ENCODE results near the gene STUB1.
"Not testable (repeated sequence)": the region's sequence is repeated elsewhere in the genome, so short reads cannot be mapped to it uniquely, and the experiment has no call there.

STUB1 gene

GRCh38 chr16:711548-712320, 31.5 kb downstream of the STUB1 start:
- DNase-seq (ENCODE audit: low read depth), result peak; percentile 68
- TF ChIP-seq CTCF (IDR thresholded peaks at IDR 0.05; ENCODE audit: insufficient read depth, low read depth, low read length, missing control alignments), result peak; percentile 69

GRCh38 chr16:712740-713250, 32.6 kb downstream of the STUB1 start:
- TF ChIP-seq CTCF (IDR thresholded peaks at IDR 0.05; ENCODE audit: insufficient read depth, low read depth, low read length, missing control alignments), result peak; percentile 50
- H3K4me3 ChIP-seq (ENCODE audit: low read length), result not testable (repeated sequence)
- peak; percentile 96 for DNase-seq (ENCODE audit: low read depth)

More at GRCh38 chr16:711548-712320, 31.5 kb downstream of the STUB1 start:
- no peak overlapping the region for H3K4me3 ChIP-seq (ENCODE audit: low read length)

GRCh38 chr16:714079-714478, 33.9 kb downstream of the STUB1 start:
- no peak for TF ChIP-seq CTCF (IDR thresholded peaks at IDR 0.05; ENCODE audit: insufficient read depth, low read depth, low read length, missing control alignments)
- peak; percentile 56 for DNase-seq (ENCODE audit: low read depth)
- H3K4me3 ChIP-seq (ENCODE audit: low read length), result no peak overlapping the region

GRCh38 chr16:714558-715476, 34.6 kb downstream of the STUB1 start, which contains the start of gene METRN:
METRN (plus strand) TSS chr16:715118; CDS start chr16:715290, 172 bp downstream.
- peak; percentile 93 for DNase-seq (ENCODE audit: low read depth)
- no peak for TF ChIP-seq CTCF (IDR thresholded peaks at IDR 0.05; ENCODE audit: insufficient read depth, low read depth, low read length, missing control alignments)
- H3K4me3 ChIP-seq (ENCODE audit: low read length), result peak within 1 kb of the TSS; percentile 54

- DNase-seq (ENCODE audit: low read depth), result no peak
- no peak for TF ChIP-seq CTCF (IDR thresholded peaks at IDR 0.05; ENCODE audit: insufficient read depth, low read depth, low read length, missing control alignments)
- H3K4me3 ChIP-seq (ENCODE audit: low read length), result peak overlapping the region; percentile 54
Observed at GRCh38 chr16:715477-716199, 35.4 kb downstream of the STUB1 start.

- H3K4me3 ChIP-seq (ENCODE audit: low read length), result peak overlapping the region; percentile 54
- DNase-seq (ENCODE audit: low read depth), result no peak
- no peak for TF ChIP-seq CTCF (IDR thresholded peaks at IDR 0.05; ENCODE audit: insufficient read depth, low read depth, low read length, missing control alignments)
Observed at GRCh38 chr16:716200-716568, 36.0 kb downstream of the STUB1 start.

Data from epithelial cell of esophagus (primary cell).